Measurements from ENCODE around the gene WTIP.

DNA sequence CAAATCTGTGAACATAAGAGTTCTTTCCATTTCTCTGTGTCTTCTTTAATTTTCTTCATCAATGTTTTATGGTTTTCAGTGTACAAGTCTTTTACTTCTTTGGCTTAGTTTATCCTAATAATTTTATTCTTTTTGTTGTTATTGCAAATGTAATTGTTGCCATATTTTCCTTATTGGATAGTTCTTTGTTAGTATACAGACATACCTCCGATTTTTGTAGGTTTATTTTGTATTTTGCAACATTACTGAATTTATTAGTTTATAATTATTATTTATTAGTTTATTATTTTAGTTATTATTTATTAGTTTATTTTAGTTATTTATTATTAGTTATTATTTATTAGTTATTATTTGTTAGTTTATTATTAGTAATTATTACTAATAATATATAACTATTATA, 43.4 kb downstream of the WTIP start:
- no peak for TF ChIP-seq SRF (IDR thresholded peaks at IDR 0.05; ENCODE audit: low read depth)
- TF ChIP-seq, protein P1, sequence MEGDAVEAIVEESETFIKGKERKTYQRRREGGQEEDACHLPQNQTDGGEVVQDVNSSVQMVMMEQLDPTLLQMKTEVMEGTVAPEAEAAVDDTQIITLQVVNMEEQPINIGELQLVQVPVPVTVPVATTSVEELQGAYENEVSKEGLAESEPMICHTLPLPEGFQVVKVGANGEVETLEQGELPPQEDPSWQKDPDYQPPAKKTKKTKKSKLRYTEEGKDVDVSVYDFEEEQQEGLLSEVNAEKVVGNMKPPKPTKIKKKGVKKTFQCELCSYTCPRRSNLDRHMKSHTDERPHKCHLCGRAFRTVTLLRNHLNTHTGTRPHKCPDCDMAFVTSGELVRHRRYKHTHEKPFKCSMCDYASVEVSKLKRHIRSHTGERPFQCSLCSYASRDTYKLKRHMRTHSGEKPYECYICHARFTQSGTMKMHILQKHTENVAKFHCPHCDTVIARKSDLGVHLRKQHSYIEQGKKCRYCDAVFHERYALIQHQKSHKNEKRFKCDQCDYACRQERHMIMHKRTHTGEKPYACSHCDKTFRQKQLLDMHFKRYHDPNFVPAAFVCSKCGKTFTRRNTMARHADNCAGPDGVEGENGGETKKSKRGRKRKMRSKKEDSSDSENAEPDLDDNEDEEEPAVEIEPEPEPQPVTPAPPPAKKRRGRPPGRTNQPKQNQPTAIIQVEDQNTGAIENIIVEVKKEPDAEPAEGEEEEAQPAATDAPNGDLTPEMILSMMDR (IDR thresholded peaks at IDR 0.05 in 2 of 3, conservative IDR thresholded peaks at IDR 0.05 in 1 of 3; ENCODE audit: borderline replicate concordance in 1 of 3, insufficient read depth in 1 of 3, low read depth in 2 of 3, low read length in 2 of 3) = no peak
- TF ChIP-seq, protein P2, sequence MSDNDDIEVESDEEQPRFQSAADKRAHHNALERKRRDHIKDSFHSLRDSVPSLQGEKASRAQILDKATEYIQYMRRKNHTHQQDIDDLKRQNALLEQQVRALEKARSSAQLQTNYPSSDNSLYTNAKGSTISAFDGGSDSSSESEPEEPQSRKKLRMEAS (IDR thresholded peaks at IDR 0.05) = no peak
- TF ChIP-seq EZH2phosphoT487 (IDR thresholded peaks at IDR 0.05; ENCODE audit: borderline replicate concordance) = no peak
- TF ChIP-seq EZH2 (IDR thresholded peaks at IDR 0.05) = no peak
- TF ChIP-seq, protein P3, sequence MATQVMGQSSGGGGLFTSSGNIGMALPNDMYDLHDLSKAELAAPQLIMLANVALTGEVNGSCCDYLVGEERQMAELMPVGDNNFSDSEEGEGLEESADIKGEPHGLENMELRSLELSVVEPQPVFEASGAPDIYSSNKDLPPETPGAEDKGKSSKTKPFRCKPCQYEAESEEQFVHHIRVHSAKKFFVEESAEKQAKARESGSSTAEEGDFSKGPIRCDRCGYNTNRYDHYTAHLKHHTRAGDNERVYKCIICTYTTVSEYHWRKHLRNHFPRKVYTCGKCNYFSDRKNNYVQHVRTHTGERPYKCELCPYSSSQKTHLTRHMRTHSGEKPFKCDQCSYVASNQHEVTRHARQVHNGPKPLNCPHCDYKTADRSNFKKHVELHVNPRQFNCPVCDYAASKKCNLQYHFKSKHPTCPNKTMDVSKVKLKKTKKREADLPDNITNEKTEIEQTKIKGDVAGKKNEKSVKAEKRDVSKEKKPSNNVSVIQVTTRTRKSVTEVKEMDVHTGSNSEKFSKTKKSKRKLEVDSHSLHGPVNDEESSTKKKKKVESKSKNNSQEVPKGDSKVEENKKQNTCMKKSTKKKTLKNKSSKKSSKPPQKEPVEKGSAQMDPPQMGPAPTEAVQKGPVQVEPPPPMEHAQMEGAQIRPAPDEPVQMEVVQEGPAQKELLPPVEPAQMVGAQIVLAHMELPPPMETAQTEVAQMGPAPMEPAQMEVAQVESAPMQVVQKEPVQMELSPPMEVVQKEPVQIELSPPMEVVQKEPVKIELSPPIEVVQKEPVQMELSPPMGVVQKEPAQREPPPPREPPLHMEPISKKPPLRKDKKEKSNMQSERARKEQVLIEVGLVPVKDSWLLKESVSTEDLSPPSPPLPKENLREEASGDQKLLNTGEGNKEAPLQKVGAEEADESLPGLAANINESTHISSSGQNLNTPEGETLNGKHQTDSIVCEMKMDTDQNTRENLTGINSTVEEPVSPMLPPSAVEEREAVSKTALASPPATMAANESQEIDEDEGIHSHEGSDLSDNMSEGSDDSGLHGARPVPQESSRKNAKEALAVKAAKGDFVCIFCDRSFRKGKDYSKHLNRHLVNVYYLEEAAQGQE (IDR thresholded peaks at IDR 0.05; ENCODE audit: low read depth) = no peak
- TF ChIP-seq ZFX (IDR thresholded peaks at IDR 0.05) = no peak
- TF ChIP-seq POLR2A (IDR thresholded peaks at IDR 0.05; ENCODE audit: borderline replicate concordance, extremely low read depth, insufficient read depth, insufficient read length) = no peak
- TF ChIP-seq, protein P4, sequence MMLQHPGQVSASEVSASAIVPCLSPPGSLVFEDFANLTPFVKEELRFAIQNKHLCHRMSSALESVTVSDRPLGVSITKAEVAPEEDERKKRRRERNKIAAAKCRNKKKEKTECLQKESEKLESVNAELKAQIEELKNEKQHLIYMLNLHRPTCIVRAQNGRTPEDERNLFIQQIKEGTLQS (IDR thresholded peaks at IDR 0.05) = no peak
- TF ChIP-seq POLR2AphosphoS5 (IDR thresholded peaks at IDR 0.05; ENCODE audit: low read depth, low read length) = no peak

All from HCT116 (cell line).